ENCODE data around the gene ZC3H6. TPM values are rescaled to one million over a fixed set of nuclear protein-coding genes. Genes with fewer than 3 reads are reported as not detected.

ZC3H6 gene
- total and polyA plus RNA-seq, 3 experiments from 2014 or later, result 7.2 to 9.6 (median 7.5) TPM

DNA sequence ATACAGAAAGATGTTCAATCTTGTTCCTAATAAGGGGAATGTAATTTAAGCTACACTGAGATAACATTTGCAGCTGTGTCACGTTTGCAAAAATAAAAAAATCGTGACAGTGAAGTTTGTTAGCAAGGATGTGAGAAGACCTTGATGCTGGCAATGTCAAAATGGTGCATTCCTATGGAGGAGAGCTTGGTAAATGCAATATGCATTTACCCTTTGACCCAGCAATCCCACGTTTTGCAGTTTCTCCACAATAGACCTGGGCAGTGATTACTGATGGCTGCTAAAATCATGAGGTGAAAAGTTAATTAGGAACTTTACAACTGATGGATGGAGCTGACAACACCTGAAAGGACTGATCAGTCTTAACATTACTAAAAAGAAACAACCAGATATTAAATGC lies 43.1 kb downstream of the ZC3H6 start:
- H3K27me3 Mint-ChIP-seq, result no peaks in the 10 kb centered on the region
- no peak overlapping the region for H3K27ac Mint-ChIP-seq
- Histone ChIP-seq H3K4me3 (ENCODE audit: low read length) (no peak overlapping the region), H3K27ac (ENCODE audit: low read depth, low read length) (no peak overlapping the region), H3K27me3 (ENCODE audit: insufficient read depth, low read length, poor library complexity, severe bottlenecking) (no peaks in the 10 kb centered on the region), H3K9me3 (ENCODE audit: low read length) (no peaks in the 10 kb centered on the region), H3K4me1 (ENCODE audit: insufficient read depth, low read length) (no peaks in the 10 kb centered on the region), H3K36me3 (ENCODE audit: insufficient read depth, low read length) (no peaks in the 10 kb centered on the region)
- no peak for DNase-seq
- ChIA-PET CTCF (no interaction called here), POLR2A (no interaction called here)
- no peaks in the 10 kb centered on the region for H3K4me1 Mint-ChIP-seq
- peaks cover 5 to 50% (median 11%) of the 10 kb centered on the region in 3 donors for H3K36me3 Mint-ChIP-seq
- no peaks in the 10 kb centered on the region for H3K9me3 Mint-ChIP-seq
- H3K4me3 Mint-ChIP-seq, result no peak overlapping the region

DNA sequence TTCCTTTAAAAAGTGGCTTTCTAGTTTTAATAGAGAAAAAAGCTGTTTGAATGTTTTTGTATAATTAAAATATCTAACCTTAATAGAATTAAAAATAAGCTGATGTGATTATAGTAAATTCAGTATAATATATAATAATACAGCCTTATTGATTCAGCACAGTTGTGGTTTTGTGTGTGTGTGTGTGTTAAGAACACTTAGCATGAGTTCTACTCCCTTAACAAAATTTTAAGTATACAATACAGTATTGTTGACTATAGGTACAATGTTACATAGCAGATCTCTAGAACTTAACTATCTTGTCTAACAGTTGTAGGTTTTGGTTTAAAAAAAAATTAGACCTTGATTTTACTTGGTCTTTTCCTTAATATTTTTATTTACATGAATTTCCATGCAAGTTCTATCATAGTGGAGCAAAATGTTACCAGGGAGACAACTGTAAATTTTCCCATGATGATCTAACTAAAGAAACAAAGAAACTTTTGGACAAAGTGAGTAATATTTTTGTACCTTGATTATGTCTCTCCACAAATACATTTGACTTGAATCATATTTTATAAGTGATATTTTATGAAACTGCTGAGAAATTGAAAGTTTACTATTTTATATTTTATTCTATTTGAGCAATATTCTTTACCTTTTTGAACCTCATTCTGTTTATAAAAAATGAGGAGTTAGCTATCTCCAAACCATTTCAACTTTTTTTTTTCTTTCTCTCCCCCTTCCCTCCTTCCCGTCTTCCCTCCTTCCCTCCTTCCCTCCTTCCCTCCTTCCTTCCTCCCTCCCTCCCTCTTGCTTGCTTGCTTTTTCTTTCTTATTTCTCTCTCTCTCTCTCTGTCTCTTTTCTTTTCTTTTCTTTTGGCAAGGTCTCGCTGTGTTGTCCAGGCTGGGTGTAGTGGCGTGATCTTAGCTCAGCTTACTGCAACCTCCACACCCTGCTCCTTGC lies 46.3 kb downstream of the ZC3H6 start:
- Histone ChIP-seq H3K9me3 (ENCODE audit: low read length) (no peaks in the 10 kb centered on the region), H3K4me1 (ENCODE audit: insufficient read depth, low read length) (no peaks in the 10 kb centered on the region), H3K4me3 (ENCODE audit: low read length) (no peak overlapping the region), H3K36me3 (ENCODE audit: insufficient read depth, low read length) (no peaks in the 10 kb centered on the region), H3K27ac (ENCODE audit: low read depth, low read length) (no peak overlapping the region), H3K27me3 (ENCODE audit: insufficient read depth, low read length, poor library complexity, severe bottlenecking) (no peaks in the 10 kb centered on the region)
- Mint-ChIP-seq H3K9me3 (no peaks in the 10 kb centered on the region), H3K4me3 (no peak overlapping the region), H3K27me3 (no peaks in the 10 kb centered on the region), H3K27ac (no peak overlapping the region), H3K4me1 (no peaks in the 10 kb centered on the region), H3K36me3 (peaks cover 5 to 53% (median 16%) of the 10 kb centered on the region in 3 donors)
- ChIA-PET POLR2A (no interaction called here), CTCF (no interaction called here)
- DNase-seq, result no peak

DNA sequence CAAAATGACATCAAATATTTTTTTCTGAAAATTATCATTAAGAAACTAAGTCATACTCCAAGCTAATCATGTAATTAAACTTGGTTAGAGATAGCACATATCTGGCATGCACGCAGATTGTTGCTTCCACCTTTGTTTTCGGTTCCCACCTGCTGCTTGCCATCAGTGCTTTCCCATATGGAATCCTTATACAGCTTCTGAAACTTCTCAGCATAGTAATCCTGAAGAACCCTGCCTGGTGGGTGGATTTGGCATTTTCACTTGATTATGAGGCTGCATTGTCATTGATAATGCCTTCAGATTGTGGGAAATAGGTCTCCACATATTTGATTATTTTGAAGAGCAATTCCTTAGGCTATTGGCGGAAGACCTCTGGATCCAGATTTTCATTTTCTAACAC lies 47.5 kb downstream of the ZC3H6 start:
- Histone ChIP-seq H3K9me3 (ENCODE audit: low read length) (no peaks in the 10 kb centered on the region), H3K4me1 (ENCODE audit: insufficient read depth, low read length) (no peaks in the 10 kb centered on the region), H3K36me3 (ENCODE audit: insufficient read depth, low read length) (no peaks in the 10 kb centered on the region), H3K27me3 (ENCODE audit: insufficient read depth, low read length, poor library complexity, severe bottlenecking) (no peaks in the 10 kb centered on the region), H3K4me3 (ENCODE audit: low read length) (no peak overlapping the region), H3K27ac (ENCODE audit: low read depth, low read length) (no peak overlapping the region)
- Mint-ChIP-seq H3K36me3 (peaks cover 5 to 57% (median 23%) of the 10 kb centered on the region in 3 donors), H3K27ac (no peak overlapping the region), H3K9me3 (no peaks in the 10 kb centered on the region), H3K4me3 (no peak overlapping the region), H3K27me3 (no peaks in the 10 kb centered on the region), H3K4me1 (no peaks in the 10 kb centered on the region)
- ChIA-PET POLR2A (no interaction called here), CTCF (no interaction called here)
- no peak for DNase-seq

DNA sequence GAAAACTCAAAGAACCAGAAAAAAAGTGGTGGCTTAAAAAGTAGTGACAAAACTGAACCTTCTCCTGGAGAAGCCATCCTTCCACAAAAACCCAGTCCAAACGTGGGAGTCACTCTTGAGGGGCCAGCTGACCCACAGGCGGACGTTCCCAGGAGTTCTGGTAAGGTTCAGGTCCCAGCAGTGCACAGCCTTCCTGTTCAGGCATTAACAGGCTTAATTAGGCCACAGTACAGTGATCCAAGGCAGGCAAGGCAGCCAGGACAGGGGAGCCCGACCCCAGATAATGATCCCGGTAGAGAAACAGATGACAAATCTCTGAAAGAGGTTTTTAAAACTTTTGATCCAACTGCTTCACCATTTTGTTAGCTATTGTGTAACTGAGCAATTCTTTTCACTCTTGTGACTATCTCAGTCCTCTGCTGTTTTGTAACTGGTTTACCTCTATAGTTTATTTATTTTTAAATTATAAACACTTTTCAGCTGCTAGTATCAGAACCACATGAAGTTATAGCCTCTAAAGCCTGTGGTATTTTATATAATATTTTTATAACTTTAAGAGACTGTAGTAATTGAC lies 56.8 kb downstream of the ZC3H6 start:
- ChIA-PET POLR2A (no interaction called here), CTCF (interaction anchor here (0.7 kb wide), 1 partner anchor 211 kb away, joined by 3 read pairs; no protein-coding TSS in a partner anchor)
- DNase-seq, result no peak

DNA sequence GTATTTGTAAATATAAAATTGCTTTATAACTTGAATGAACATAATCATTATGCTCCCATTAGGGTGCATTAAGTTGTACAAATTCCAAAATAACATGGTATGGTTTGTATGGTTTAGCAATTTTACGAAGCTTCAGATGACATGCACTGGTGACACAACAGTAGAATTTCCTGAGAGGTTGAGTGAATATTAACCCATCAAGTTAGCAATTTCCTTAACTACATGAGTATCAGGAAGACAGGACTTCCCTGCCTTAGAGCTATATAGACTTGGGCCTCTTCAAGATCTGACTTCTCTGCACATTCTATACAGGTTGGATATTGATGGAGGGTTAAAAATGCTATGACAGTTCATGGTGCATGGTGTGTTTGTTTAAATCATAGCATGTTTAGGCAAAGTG lies 60.2 kb downstream of the ZC3H6 start:
- Histone ChIP-seq H3K9me3 (ENCODE audit: low read length) (no peaks in the 10 kb centered on the region), H3K4me1 (ENCODE audit: insufficient read depth, low read length) (no peaks in the 10 kb centered on the region), H3K27ac (ENCODE audit: low read depth, low read length) (no peak overlapping the region), H3K36me3 (ENCODE audit: insufficient read depth, low read length) (no peaks in the 10 kb centered on the region), H3K4me3 (ENCODE audit: low read length) (no peak overlapping the region), H3K27me3 (ENCODE audit: insufficient read depth, low read length, poor library complexity, severe bottlenecking) (no peaks in the 10 kb centered on the region)
- CTCF ChIA-PET, result no interaction called here
- H3K27me3 Mint-ChIP-seq, result no peaks in the 10 kb centered on the region
- no peak overlapping the region for H3K4me3 Mint-ChIP-seq
- peaks cover 4 to 16% (median 7%) of the 10 kb centered on the region in 3 donors for H3K36me3 Mint-ChIP-seq
- H3K27ac Mint-ChIP-seq, result no peak overlapping the region
- no peaks in the 10 kb centered on the region for H3K9me3 Mint-ChIP-seq
- H3K4me1 Mint-ChIP-seq, result no peaks in the 10 kb centered on the region
- DNase-seq, result no peak
- POLR2A ChIA-PET, result no interaction called here

More for the DNA sequence above, 56.8 kb downstream of the ZC3H6 start:
- Histone ChIP-seq H3K36me3 (ENCODE audit: insufficient read depth, low read length) (no peaks in the 10 kb centered on the region), H3K4me3 (ENCODE audit: low read length) (no peak overlapping the region), H3K27me3 (ENCODE audit: insufficient read depth, low read length, poor library complexity, severe bottlenecking) (no peaks in the 10 kb centered on the region), H3K9me3 (ENCODE audit: low read length) (no peaks in the 10 kb centered on the region), H3K27ac (ENCODE audit: low read depth, low read length) (no peak overlapping the region), H3K4me1 (ENCODE audit: insufficient read depth, low read length) (no peaks in the 10 kb centered on the region)
- Mint-ChIP-seq H3K27me3 (no peaks in the 10 kb centered on the region), H3K27ac (no peak overlapping the region), H3K4me3 (no peak overlapping the region), H3K4me1 (no peaks in the 10 kb centered on the region), H3K9me3 (no peaks in the 10 kb centered on the region), H3K36me3 (peaks cover 4 to 39% (median 16%) of the 10 kb centered on the region in 3 donors)

DNA sequence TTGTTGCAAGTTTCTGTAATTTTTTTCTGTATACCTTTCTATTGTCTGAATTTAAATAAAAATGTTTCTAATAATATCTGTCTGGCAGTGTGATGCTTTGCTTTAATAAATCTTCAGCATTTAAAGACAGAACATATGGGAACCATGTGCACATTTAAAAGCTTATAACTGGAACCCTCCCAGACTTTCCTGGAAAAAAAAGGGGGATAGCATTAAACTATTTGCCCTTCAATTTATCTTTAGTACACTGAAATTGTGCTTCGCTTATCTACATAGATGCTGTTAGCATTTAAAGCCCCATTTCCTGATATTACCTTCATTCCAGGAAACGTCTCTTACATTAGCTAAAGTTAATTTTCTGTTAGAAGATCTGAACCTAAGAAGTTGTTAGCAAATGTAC lies 64.6 kb downstream of the ZC3H6 start:
- H3K27me3 ChIP-seq (ENCODE audit: insufficient read depth, low read length, poor library complexity, severe bottlenecking), result no peaks in the 10 kb centered on the region
- Mint-ChIP-seq H3K36me3 (no peaks in the 10 kb centered on the region), H3K27me3 (peaks cover 0 to 1% of the 10 kb centered on the region in 2 donors), H3K4me3 (no peak overlapping the region), H3K9me3 (no peaks in the 10 kb centered on the region), H3K27ac (no peak overlapping the region), H3K4me1 (peaks cover 0 to 2% (median 0%) of the 10 kb centered on the region in 3 donors)
- no peaks in the 10 kb centered on the region for H3K36me3 ChIP-seq (ENCODE audit: insufficient read depth, low read length)
- no peaks in the 10 kb centered on the region for H3K4me1 ChIP-seq (ENCODE audit: insufficient read depth, low read length)
- H3K27ac ChIP-seq (ENCODE audit: low read depth, low read length), result no peak overlapping the region
- ChIA-PET POLR2A (no interaction called here), CTCF (no interaction called here)
- no peak overlapping the region for H3K4me3 ChIP-seq (ENCODE audit: low read length)
- no peak for DNase-seq
- H3K9me3 ChIP-seq (ENCODE audit: low read length), result no peaks in the 10 kb centered on the region

DNA sequence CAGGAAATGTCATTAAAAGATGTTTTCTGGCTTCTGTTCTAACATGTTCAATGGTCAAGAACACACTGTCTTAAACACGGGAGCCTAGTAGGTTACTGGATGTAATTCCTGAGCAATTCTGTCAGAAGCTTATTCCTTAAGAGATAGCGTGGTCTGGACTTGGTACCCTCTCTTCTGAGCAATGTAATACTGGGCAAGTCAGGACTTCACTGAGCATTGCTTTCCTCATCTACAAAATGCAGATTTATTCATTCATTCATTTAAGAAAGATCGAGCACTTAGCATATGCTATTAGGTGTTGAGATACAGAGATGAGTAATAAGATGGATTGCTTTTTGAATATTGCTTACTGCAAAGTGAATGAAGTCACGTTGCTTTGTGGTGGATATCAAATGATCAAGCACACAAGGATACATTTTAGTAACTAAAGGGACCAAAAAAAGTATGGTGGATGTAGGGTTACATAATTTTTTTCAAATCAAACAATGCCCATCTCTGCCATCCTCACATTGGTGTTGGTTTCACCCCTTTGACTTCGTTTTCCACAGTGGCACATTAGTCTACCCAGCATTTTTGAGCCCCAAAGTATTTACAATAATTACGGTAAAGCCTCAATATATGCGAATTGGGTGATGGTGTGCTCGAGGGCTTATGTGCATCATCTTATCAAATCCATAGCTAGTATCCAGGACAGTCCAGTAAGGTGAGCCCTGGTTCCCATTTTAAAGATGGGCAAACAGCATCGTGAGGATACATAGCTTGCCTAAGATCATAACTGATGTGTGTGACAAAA lies 65.3 kb downstream of the ZC3H6 start:
- Mint-ChIP-seq H3K4me3 (no peak overlapping the region), H3K4me1 (peaks cover 0 to 2% (median 0%) of the 10 kb centered on the region in 3 donors), H3K36me3 (no peaks in the 10 kb centered on the region), H3K27ac (no peak overlapping the region), H3K9me3 (no peaks in the 10 kb centered on the region), H3K27me3 (peaks cover 0 to 1% of the 10 kb centered on the region in 2 donors)
- Histone ChIP-seq H3K4me1 (ENCODE audit: insufficient read depth, low read length) (no peaks in the 10 kb centered on the region), H3K4me3 (ENCODE audit: low read length) (no peak overlapping the region), H3K36me3 (ENCODE audit: insufficient read depth, low read length) (no peaks in the 10 kb centered on the region), H3K27ac (ENCODE audit: low read depth, low read length) (no peak overlapping the region), H3K9me3 (ENCODE audit: low read length) (no peaks in the 10 kb centered on the region), H3K27me3 (ENCODE audit: insufficient read depth, low read length, poor library complexity, severe bottlenecking) (no peaks in the 10 kb centered on the region)
- ChIA-PET CTCF (no interaction called here), POLR2A (no interaction called here)
- DNase-seq, result no peak

DNA sequence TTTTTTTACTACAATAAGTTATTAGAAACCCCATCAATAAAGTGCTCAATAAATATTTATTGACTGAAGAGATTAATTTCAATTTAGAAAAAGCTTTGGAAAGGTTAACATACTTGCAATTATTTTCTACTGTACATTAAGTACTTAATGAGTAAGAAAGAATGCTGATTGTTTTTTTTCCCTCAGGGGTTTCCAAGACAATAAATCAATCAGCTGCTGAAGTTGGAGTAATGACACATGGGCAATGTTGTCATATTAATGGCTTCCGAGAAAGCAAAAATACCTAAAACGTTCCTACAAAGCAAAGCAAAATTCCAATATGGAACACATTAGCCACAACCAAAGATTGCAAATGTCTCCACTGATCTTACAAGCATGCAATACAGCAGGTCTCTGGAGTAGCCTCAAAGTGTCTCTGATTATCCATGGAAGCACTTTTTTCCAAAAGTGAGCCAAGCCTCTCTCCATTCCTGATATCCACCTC lies 66.7 kb downstream of the ZC3H6 start:
- Mint-ChIP-seq H3K9me3 (no peaks in the 10 kb centered on the region), H3K27ac (no peak overlapping the region), H3K36me3 (no peaks in the 10 kb centered on the region), H3K4me3 (no peak overlapping the region), H3K4me1 (peaks cover 0 to 2% (median 0%) of the 10 kb centered on the region in 3 donors), H3K27me3 (peaks cover 0 to 3% of the 10 kb centered on the region in 2 donors)
- no peaks in the 10 kb centered on the region for H3K4me1 ChIP-seq (ENCODE audit: insufficient read depth, low read length)
- H3K9me3 ChIP-seq (ENCODE audit: low read length), result no peaks in the 10 kb centered on the region
- ChIA-PET CTCF (no interaction called here), POLR2A (no interaction called here)
- no peaks in the 10 kb centered on the region for H3K36me3 ChIP-seq (ENCODE audit: insufficient read depth, low read length)
- H3K4me3 ChIP-seq (ENCODE audit: low read length), result no peak overlapping the region
- H3K27ac ChIP-seq (ENCODE audit: low read depth, low read length), result no peak overlapping the region
- DNase-seq, result no peak
- H3K27me3 ChIP-seq (ENCODE audit: insufficient read depth, low read length, poor library complexity, severe bottlenecking), result no peaks in the 10 kb centered on the region
